Posterior cingulate gyrus (tissue), 11 donors: ENCODE measurements around the gene PDCD6IP.

Experiments used
- DNase-seq, 10 donors: peaks; one replicate each; pipeline versions ENCODE4 v3.0.0 to v3.0.0-alpha.2; 2020 to 2021; ENCODE audit warnings: mixed read lengths in 3 of 10
- intact Hi-C: fragments of 100-400 bp; cut with DNase I; formaldehyde crosslinking; loops from one replicate; pipeline ENCODE4 v1.15.1; 2023

The PDCD6IP gene

GRCh38 chr3:33918126-33918756 lies 119.8 kb downstream of the PDCD6IP start:
- no peak for DNase-seq
- intact Hi-C loops, result no loop called here
